Renal pelvis (tissue), 4 donors: ENCODE data around the gene BAAT. TPM values are rescaled to one million over a fixed set of nuclear protein-coding genes. Genes with fewer than 3 reads are reported as not detected.
"Not testable (repeated sequence)": the region's sequence is repeated elsewhere in the genome, so short reads cannot be mapped to it uniquely, and the experiment has no call there.

Experiments used
- DNase-seq: peaks from one replicate; pipeline ENCODE4 v3.0.0-alpha.2; 2013
- polyA plus RNA-seq, 3 donors: library from polyadenylated mRNA; unstranded; fragments of 120-200 nt; gene quantifications; one replicate each; pipeline ENCODE4 v1.2.1, GENCODE V29; 2013; ENCODE audit not compliant: insufficient read length in 3 of 3

Gene BAAT
- polyA plus RNA-seq, 3 donors, result 0.31 to 0.47 (median 0.42) TPM

DNA sequence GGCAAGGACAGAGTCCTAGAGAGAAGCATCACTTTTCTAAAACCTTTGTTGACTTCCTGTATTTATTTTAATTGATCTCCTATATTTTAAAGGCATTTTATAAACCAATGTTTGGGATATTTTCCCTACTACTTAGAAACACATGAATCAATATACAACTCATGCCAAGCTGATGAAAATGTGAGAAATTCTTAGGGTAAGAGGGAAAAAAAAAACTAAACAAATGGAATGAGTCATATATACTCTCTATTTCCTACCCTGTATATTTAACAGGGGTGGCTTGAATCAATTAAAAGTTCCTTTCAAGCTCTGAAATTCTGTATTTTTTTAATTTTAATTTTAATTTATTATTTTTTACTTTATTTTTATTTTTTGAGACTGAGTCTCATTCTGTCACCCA lies 19.6 kb downstream of the BAAT start:
- DNase-seq, result no peak

DNA sequence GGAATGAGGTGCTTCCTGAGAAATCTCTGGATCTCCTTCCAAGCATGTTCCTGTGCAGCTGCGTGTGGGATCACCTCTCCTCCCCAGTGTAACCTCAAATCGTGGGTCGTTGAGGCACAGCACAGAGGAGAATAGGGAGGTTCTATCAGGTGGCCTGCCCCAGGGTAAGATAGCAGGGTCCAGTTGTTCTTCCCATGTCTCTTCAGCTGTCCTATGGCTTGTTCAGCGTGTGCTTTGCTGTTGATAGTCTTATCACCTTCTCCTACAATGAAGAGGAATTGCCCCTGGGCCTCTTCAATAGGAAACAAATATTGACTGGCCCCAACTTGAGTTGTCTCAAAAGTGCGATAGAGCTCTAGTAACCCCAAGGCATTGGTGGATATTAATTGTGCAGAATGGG lies 22.4 kb downstream of the BAAT start:
- DNase-seq, result no peak

DNA sequence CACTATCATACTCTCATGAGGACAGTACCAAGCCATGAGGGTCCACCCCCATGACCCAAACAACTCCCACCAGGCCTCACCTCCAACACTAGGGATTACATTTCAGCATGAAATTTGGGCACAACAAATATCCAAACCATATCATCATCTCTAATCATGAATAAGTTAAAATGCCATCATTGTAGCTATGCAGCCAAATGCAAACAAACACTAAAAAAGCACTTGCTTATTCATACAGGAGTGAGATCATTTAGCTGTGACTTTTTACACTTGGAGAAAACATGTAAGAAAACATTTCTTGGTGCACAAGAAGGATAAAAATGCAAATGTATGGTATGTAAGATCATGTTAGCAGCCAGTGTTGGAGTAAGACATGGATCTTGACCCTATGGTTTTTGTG lies 24.2 kb downstream of the BAAT start:
- DNase-seq, result no peak

GRCh38 chr9:101359679-101360078 lies 25.1 kb downstream of the BAAT start:
- no peak for DNase-seq

- DNase-seq, result no peak
These were observed 28.2 kb downstream of the BAAT start for GRCh38 chr9:101356619-101357018.

- DNase-seq, result no peak
These were observed 29.8 kb downstream of the BAAT start for GRCh38 chr9:101354765-101355708.

DNA sequence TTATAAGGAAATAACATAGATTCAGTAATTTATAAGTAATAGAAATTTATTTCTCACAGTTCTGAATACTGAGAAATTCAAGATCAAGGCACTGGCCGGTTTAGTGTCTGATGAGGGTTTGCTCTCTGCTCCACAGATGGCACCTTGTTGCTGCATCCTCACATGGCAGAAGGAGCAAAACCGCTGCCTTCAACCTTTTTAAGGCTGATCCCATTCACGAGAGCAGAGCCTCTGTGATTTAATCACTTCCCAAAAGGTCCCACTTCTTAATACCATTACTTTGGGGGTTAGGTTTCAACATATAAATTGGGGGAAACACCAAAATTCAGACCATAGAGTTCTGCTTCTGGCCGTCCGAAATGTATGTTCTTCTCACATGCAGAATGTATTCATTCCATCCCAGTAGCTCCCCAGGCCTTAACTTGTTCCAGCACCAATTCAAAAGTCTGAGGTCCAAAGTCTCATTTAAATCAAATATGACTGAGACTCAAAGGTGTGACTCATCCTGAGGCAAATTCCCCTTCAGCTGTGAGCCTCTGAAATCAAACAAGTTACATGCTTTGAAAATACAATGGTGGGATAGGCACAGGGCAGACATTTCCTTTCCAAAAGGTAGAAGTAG lies 30.6 kb downstream of the BAAT start:
- DNase-seq, result no peak

DNA sequence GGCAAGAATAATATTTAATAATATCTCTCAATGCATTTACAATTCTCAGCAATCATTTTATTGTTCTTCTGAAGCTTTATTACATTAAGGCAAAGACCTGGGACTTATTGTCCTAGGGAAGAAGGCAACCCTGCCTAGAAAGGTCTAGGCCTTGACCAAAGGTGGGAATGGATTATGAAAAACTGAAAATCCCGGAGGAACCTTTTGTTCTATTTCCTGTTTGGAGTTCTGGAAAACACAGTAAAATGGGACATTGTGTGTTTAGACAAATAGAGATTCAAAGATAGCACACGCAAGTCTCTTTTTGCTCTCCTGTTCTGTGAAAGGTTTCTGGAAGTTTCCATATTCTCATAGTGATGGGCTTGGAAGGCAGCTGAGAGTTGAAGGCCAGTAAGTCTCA lies 31.1 kb downstream of the BAAT start:
- DNase-seq, result no peak

DNA sequence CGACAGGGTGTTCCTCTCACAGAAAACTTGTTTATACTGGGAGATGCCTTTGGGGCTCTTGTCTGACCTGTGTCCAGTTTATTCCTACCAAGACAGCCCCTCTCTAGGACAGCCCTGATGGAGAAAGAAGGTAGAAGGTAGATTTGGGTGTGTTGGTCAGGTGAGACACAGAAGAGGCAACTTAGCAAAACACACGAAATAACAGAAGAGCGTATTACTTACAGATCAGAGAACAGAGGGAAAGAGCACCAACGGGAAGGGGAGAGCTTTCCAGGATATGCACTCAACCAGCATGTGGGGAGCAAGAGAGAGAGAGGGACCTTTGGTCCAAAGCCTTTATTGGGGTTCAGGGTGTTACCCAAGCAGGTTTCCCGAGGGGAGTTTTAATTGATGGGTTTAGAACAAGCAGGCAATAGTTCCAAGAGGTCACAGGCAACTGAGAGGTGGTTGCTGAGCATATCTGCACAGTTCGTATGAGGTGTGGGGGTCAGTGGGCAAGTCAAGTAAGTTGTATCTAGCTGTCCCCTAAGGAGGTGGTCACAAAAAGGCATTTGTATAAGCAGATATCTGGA lies 31.8 kb downstream of the BAAT start:
- DNase-seq, result no peak

DNA sequence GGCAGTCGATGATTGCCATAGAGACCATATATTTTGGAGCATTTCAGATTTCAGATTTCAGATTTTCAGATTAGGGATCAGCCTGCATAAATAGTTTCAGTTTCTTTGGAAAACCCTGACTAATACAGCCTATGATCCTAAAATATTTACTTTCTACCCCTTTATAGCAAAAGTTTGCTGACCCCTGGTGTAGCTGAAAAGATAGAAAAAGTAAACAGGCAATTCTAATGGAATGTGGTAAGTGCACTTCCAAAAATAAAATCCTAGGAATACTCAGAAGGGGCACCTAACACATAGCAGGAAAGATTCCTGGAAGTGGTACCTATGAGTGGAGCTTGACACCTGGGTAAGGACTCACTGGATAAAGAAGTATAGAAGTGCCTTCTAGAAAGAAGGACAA lies 34.5 kb downstream of the BAAT start:
- DNase-seq, result no peak

GRCh38 chr9:101342595-101342994 lies 42.2 kb downstream of the BAAT start:
- no peak for DNase-seq

GRCh38 chr9:101341958-101342357 lies 42.8 kb downstream of the BAAT start:
- DNase-seq, result no peak

DNA sequence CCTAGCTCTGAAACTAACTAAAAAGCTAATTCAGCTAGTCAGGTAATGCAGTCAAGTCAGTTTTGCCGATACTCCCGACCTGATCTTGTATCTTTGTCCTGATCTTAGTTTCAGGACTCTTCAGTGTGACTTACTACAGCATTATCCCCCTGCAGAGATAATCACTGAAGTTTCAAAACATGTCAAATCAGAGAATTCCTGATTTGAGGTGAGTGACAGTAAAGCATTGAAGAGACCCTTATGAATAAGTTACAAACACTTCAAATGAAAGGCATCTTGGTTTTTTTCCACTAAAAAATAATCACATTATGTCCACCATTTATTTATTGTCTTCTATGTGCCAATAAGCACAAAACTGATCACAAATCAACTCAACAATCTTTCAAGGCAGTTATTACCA lies 47.6 kb downstream of the BAAT start:
- no peak for DNase-seq

DNA sequence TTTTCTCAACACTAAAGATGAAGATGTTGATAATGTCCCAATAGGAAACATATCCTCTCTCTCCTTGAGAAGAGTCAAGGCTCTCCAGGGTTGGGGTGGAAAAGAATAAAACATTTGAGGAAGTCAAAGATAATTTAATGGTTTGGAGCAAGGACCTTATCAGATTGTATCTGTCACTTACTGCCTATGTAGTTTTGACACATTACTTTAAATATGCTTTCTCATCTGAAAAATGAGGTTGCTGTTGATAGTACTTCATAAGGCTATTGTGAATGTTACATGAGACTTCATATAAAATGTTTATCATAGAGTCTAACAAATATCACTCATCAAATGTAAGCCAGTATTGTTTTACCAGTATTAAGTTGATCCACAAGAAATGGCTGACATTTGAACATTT lies 48.7 kb downstream of the BAAT start:
- DNase-seq, result no peak

GRCh38 chr9:101333926-101334702 lies 50.7 kb downstream of the BAAT start:
- DNase-seq, result no peak

- no peak for DNase-seq
These were observed 51.3 kb downstream of the BAAT start for GRCh38 chr9:101333490-101333889.

GRCh38 chr9:101332362-101332761 lies 52.4 kb downstream of the BAAT start:
- no peak for DNase-seq

GRCh38 chr9:101327422-101327909 lies 57.3 kb downstream of the BAAT start:
- DNase-seq, result not testable (repeated sequence)

GRCh38 chr9:101326501-101326900 lies 58.3 kb downstream of the BAAT start:
- DNase-seq, result no peak

DNA sequence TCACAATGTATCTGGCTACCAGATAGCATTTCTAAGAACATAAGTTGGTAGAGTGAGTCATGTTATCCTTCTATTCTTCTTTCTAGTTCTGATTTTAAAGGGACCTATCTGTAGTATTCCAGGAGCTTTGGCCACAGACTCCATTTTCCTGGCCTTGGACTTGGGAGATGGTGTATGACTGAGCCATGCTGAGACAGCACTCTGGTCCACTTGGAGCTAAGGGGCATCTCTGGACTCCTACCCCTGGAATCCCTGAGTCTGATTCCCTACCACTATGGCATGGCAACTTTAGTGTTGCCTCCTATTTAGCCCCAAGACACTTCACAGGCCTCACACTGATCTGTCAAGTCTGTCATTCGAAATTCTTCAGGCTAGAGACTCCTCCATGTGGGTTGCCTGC lies 58.8 kb downstream of the BAAT start:
- no peak for DNase-seq

DNA sequence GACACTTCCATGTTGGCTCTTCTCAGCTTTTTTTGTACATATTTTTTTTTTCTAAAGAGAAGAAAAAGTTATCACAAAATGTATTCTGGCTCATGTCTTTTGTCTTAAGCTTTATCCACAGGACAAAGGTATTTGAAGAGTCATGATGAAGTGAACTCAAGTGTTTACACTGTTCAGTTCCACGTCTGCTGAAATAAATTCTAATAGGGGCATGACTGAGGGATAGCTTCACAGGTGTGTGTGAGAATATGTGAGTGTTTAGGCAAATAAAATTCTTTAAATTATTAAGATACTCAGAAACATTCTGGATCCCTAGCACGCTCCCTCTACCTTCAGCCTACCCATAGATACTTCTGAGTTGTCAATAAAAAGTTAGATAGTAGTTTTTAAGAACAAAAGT lies 59.8 kb downstream of the BAAT start:
- no peak for DNase-seq

DNA sequence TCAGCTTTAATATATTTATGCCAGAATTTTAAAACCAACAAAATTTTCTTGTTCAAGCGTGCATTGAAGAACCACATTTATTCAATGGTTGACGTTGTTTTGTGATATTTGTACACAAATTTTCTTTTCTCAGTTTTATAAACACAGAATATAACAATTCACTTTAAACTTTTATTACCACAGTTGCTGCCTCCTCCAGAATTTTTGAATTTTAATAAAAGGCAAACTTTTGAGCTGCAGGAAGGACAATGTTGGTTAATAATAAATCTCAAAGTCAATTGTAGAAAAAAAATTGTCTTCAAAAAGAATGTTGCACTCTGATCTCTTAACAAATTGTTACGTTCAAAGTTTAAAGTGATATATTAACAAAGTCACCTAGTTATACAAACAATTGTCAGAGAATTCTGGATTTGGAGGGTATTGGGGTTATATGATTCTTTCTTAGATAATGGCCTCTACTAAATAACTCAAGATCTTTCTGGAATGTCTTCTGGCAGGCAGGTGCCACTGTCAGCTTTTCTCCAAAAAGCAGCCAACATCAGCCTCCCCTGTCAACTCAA lies 60.5 kb downstream of the BAAT start:
- no peak for DNase-seq
